ENCODE results near the gene ALDH1L1.
A peak's percentile ranks its signal among the peaks of the same experiment; 100 is the strongest.

ALDH1L1 gene

DNA sequence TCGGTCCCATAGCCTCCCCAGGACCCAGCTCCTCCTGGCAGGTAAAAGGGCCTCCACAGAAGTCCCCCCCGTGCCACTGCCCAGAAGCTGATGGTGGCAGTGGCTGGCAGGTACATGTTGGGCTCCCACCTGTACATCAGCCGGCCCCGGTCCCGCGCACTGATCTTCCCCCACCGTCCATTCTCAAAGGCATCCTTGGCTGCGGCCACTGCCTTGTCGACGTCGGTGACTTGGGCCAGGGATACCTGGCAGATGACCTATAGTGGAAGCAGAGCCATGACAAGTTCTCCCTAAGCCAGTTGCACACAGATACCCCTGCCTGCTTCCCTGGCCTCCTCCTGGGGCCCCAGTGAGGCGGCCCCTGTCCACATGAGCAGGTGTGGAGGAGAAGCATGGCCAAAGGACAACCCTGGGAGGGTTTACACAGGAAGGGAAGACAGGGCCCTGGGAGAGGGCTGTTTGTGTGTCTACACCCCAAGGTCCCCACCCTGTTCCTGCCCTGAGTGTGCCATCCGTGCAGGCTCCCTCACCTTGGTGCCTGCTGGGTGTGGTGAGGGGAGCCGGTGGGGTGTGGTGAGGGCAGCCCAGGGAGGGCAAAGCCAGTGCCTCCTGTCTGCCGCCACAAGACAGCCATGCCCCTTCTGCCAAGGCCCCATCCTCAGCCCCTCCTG lies 44.8 kb downstream of the ALDH1L1 start (continued):
- TF ChIP-seq PBX3 (CRISPR knock-in tag; IDR thresholded peaks at IDR 0.05) (no peak), ZNF664 (tag by site-specific recombination; IDR thresholded peaks at IDR 0.05) (no peak), ZNF558 (tag by site-specific recombination; IDR thresholded peaks at IDR 0.05) (no peak), OSR2 (tag by site-specific recombination; IDR thresholded peaks at IDR 0.05) (no peak), OVOL3 (tag by site-specific recombination; IDR thresholded peaks at IDR 0.05) (no peak)

DNA sequence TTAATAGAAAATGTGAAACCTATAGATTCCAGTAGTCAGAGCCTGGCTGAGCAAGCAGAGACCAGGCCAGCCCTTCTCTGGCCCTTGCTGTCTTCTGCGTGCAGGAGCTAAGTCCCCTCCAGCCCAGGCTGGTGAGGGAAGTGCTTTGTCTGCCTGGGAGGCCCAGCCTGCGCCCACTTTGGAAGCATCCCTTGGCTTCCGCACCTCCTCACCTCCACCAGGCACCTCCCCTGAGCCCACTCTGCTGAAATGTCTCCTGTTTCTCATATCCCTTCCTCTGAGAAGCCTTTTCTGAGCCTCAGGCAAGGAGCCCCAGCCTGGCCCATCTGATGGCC lies 45.3 kb downstream of the ALDH1L1 start:
- no peaks in the 10 kb centered on the region for H3K9me3 ChIP-seq (ENCODE audit: control insufficient read depth, insufficient read depth, low read depth, low read length)
- no peaks in the 10 kb centered on the region for H3K4me1 ChIP-seq (ENCODE audit: control insufficient read depth, insufficient read depth, low read length)
- H3K4me3 ChIP-seq (ENCODE audit: low read depth, low read length) = no peak overlapping the region
- H3K27ac ChIP-seq (ENCODE audit: extremely low read depth, low read depth, low read length) = no peak overlapping the region
- TF ChIP-seq ZNF501 (tag by site-specific recombination; IDR thresholded peaks at IDR 0.05) = no peak
- TF ChIP-seq, protein P1, sequence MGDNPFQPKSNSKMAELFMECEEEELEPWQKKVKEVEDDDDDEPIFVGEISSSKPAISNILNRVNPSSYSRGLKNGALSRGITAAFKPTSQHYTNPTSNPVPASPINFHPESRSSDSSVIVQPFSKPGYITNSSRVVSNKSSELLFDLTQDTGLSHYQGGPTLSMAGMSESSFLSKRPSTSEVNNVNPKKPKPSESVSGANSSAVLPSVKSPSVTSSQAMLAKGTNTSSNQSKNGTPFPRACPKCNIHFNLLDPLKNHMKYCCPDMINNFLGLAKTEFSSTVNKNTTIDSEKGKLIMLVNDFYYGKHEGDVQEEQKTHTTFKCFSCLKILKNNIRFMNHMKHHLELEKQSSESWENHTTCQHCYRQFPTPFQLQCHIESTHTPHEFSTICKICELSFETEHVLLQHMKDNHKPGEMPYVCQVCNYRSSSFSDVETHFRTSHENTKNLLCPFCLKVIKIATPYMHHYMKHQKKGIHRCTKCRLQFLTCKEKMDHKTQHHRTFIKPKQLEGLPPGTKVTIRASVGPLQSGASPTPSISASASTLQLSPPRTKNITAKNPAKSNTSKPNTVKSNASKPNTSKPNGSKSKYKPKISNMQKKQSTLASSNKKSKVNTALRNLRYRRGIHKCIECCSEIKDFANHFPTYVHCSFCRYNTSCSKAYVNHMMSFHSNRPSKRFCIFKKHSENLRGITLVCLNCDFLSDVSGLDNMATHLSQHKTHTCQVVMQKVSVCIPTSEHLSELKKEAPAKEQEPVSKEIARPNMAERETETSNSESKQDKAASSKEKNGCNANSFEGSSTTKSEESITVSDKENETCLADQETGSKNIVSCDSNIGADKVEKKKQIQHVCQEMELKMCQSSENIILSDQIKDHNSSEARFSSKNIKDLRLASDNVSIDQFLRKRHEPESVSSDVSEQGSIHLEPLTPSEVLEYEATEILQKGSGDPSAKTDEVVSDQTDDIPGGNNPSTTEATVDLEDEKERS (tag by site-specific recombination; IDR thresholded peaks at IDR 0.05) = no peak
- ChIA-PET CTCF (interaction anchor here (0.6 to 3.9 kb wide), 13 partner anchors 9 to 254 kb away, joined by 3 to 39 read pairs (median 4); no protein-coding TSS in a partner anchor), POLR2A (no interaction called here)
- no peaks in the 10 kb centered on the region for H3K36me3 ChIP-seq (ENCODE audit: control insufficient read depth in 2 of 2, insufficient read depth in 1 of 2, low read length in 2 of 2)

DNA sequence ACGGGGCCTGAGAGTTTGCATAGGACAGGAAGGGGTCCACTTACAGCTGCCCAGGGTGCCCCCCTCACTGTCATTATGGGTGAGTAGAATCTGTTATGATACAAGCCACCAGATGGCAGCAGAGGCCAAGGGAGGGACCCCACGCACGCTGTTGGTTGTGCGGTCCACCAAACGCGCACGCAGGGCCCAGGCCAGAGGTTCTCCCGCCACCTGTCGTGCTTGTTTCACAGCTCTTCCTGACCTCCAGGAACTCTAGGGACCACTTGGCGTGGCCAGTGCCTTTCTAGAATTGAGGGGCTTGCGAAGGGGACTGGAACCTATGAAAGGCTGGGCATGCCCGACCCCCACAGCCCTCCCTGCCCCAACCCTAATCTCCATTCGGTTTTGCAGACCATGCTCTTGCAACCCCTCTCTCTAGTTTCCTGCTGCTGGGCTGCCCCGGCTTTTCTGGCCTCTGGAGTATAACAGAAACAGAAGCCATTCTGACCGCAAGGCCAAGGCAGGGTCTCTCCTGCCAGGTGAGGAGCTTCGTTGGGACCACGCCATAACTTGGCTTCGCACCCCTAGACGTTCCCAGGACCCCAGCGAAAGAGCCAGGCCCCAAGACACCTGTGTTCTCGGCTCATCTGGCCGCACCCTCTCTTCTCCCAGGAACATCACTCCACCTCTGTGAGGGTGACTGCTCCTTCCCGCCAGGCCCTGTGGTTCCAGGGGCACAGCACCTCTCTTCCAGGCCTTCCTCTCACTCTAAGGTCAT lies 46.0 kb downstream of the ALDH1L1 start:
- Histone ChIP-seq H3K4me1 (ENCODE audit: control insufficient read depth, insufficient read depth, low read length) (no peaks in the 10 kb centered on the region), H3K27ac (ENCODE audit: extremely low read depth, low read depth, low read length) (no peak overlapping the region), H3K36me3 (ENCODE audit: control insufficient read depth in 2 of 2, insufficient read depth in 1 of 2, low read length in 2 of 2) (no peaks in the 10 kb centered on the region), H3K9me3 (ENCODE audit: control insufficient read depth, insufficient read depth, low read depth, low read length) (no peaks in the 10 kb centered on the region), H3K4me3 (ENCODE audit: low read depth, low read length) (no peak overlapping the region)
- POLR2A ChIA-PET = no interaction called here
- CTCF ChIA-PET = interaction anchor here (0.6 to 3.9 kb wide), 24 partner anchors 9 to 1409 kb away, joined by 3 to 39 read pairs (median 4); no protein-coding TSS in a partner anchor
- TF ChIP-seq ZNF629 (tag by site-specific recombination; IDR thresholded peaks at IDR 0.05) (no peak), ZNF660 (tag by site-specific recombination; IDR thresholded peaks at IDR 0.05) (0 out of 2 replicates have a peak, but pooled peaks have one; percentile 21), ZNF654 (tag by site-specific recombination; IDR thresholded peaks at IDR 0.05; ENCODE audit: low read depth) (peak; percentile 71), ZNF23 (tag by site-specific recombination; IDR thresholded peaks at IDR 0.05; ENCODE audit: borderline replicate concordance) (no peak), ZNF561 (tag by site-specific recombination; IDR thresholded peaks at IDR 0.05; ENCODE audit: borderline replicate concordance) (no peak), REPIN1 (tag by site-specific recombination; IDR thresholded peaks at IDR 0.05; ENCODE audit: low read depth) (no peak), ZNF544 (tag by site-specific recombination; IDR thresholded peaks at IDR 0.05) (no peak), ZNF114 (tag by site-specific recombination; IDR thresholded peaks at IDR 0.05) (no peak), SCRT2 (tag by site-specific recombination; IDR thresholded peaks at IDR 0.05) (peak; percentile 23; the same call in 1 of the 2 replicates), GLIS2 (tag by site-specific recombination; IDR thresholded peaks at IDR 0.05) (peak; percentile 79), KLF17 (tag by site-specific recombination; IDR thresholded peaks at IDR 0.05) (no peak), ZBTB21 (tag by site-specific recombination; IDR thresholded peaks at IDR 0.05) (no peak), ZBTB26 (tag by site-specific recombination; optimal IDR thresholded peaks at IDR 0.05) (no peak)
- TF ChIP-seq, protein P2, sequence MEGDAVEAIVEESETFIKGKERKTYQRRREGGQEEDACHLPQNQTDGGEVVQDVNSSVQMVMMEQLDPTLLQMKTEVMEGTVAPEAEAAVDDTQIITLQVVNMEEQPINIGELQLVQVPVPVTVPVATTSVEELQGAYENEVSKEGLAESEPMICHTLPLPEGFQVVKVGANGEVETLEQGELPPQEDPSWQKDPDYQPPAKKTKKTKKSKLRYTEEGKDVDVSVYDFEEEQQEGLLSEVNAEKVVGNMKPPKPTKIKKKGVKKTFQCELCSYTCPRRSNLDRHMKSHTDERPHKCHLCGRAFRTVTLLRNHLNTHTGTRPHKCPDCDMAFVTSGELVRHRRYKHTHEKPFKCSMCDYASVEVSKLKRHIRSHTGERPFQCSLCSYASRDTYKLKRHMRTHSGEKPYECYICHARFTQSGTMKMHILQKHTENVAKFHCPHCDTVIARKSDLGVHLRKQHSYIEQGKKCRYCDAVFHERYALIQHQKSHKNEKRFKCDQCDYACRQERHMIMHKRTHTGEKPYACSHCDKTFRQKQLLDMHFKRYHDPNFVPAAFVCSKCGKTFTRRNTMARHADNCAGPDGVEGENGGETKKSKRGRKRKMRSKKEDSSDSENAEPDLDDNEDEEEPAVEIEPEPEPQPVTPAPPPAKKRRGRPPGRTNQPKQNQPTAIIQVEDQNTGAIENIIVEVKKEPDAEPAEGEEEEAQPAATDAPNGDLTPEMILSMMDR (tag by site-specific recombination; IDR thresholded peaks at IDR 0.05) = peak; percentile 66
- TF ChIP-seq, protein P3, sequence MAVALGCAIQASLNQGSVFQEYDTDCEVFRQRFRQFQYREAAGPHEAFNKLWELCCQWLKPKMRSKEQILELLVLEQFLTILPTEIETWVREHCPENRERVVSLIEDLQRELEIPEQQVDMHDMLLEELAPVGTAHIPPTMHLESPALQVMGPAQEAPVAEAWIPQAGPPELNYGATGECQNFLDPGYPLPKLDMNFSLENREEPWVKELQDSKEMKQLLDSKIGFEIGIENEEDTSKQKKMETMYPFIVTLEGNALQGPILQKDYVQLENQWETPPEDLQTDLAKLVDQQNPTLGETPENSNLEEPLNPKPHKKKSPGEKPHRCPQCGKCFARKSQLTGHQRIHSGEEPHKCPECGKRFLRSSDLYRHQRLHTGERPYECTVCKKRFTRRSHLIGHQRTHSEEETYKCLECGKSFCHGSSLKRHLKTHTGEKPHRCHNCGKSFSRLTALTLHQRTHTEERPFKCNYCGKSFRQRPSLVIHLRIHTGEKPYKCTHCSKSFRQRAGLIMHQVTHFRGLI (tag by site-specific recombination; IDR thresholded peaks at IDR 0.05) = no peak
